OCI-LY7 (cell line): ENCODE measurements around the gene HABP2. TPM values are rescaled to one million over a fixed set of nuclear protein-coding genes. Genes with fewer than 3 reads are reported as not detected.

ENCODE experiments used
- Bru-seq: library from RNA; stranded (reverse); fragments of 400-500 nt; gene quantifications from one replicate; lab custom pipeline; 2021; lab: Mats Ljungman, UMichigan
- BruChase-seq, 2 experiments: library from RNA; stranded (reverse); fragments of 400-500 nt; gene quantifications; one replicate each; lab custom pipeline; 2021; lab: Mats Ljungman, UMichigan
- BruUV-seq: library from RNA; stranded (reverse); fragments of 400-500 nt; replicated peaks from 2 replicates; lab custom pipeline; 2021; lab: Mats Ljungman, UMichigan
- CTCF ChIA-PET: fragments of 300-600 bp; sonication (Branson Sonifier 250); formaldehyde crosslinking; loops from one replicate; lab custom pipeline; 2022; ENCODE audit warnings: antibody characterized with exemption; ENCODE audit not compliant: unreplicated experiment; lab: Charles Lee
- POLR2A ChIA-PET: fragments of 300-600 bp; sonication (Branson Sonifier 250); formaldehyde crosslinking; loops from one replicate; lab custom pipeline; 2022; ENCODE audit warnings: antibody characterized with exemption; lab: Charles Lee
- DNase-seq: peaks from one replicate; pipeline ENCODE4 v3.0.0-alpha.2; 2015; ENCODE audit warnings: low spot score
- H2AFZ ChIP-seq: fragments of 200-600 bp; sonication (generic), shearing (Covaris generic); 2 replicates; pipeline ENCODE4 v1.6.1; 2014; ENCODE audit warnings: mild to moderate bottlenecking, antibody characterized with exemption, low read length, moderate library complexity
- H3K27ac ChIP-seq: fragments of 200-600 bp; sonication (generic); 2 replicates; pipeline ENCODE4 v1.5.1; 2014; ENCODE audit warnings: mixed run types, low read depth, mild to moderate bottlenecking, moderate library complexity, low read length, inconsistent platforms; ENCODE audit not compliant: poor library complexity, severe bottlenecking
- H3K36me3 ChIP-seq: fragments of 200-600 bp; sonication (generic); 2 replicates; pipeline ENCODE4 v1.6.1; 2014; ENCODE audit warnings: mild to moderate bottlenecking, antibody characterized with exemption, low read length, moderate library complexity, mixed read lengths; ENCODE audit not compliant: insufficient read depth
- H3K4me1 ChIP-seq: fragments of 200-600 bp; sonication (generic); 2 replicates; pipeline ENCODE4 v1.5.1; 2014; ENCODE audit warnings: mild to moderate bottlenecking, low read length; ENCODE audit not compliant: insufficient read depth, poor library complexity, severe bottlenecking
- H3K4me2 ChIP-seq: fragments of 200-600 bp; sonication (generic); 2 replicates; pipeline ENCODE4 v1.6.1; 2014; ENCODE audit warnings: mild to moderate bottlenecking, low read length
- H3K4me3 ChIP-seq: fragments of 200-600 bp; sonication (generic); 2 replicates; pipeline ENCODE4 v1.5.1; 2014; ENCODE audit warnings: mild to moderate bottlenecking, low read depth, low read length; ENCODE audit not compliant: poor library complexity, severe bottlenecking
- H3K79me2 ChIP-seq: fragments of 200-600 bp; sonication (generic); 2 replicates; pipeline ENCODE4 v1.6.1; 2016; ENCODE audit warnings: low read depth, mild to moderate bottlenecking, low read length, moderate library complexity, mixed read lengths; ENCODE audit not compliant: insufficient read depth
- H3K9me2 ChIP-seq: fragments of 200-600 bp; sonication (generic); 2 replicates; pipeline ENCODE4 v1.6.1; 2016; ENCODE audit warnings: mild to moderate bottlenecking, low read length, mixed read lengths; ENCODE audit not compliant: insufficient read depth
- H3K9me3 ChIP-seq: fragments of 200-600 bp; sonication (generic); 2 replicates; pipeline ENCODE4 v1.6.1; 2014; ENCODE audit warnings: mild to moderate bottlenecking, mixed run types, low read length, mixed read lengths
- H4K20me1 ChIP-seq: fragments of 200-600 bp; sonication (generic); 2 replicates; pipeline ENCODE4 v1.6.1; 2014; ENCODE audit warnings: mild to moderate bottlenecking, antibody characterized with exemption, low read length, moderate library complexity, mixed read lengths; ENCODE audit not compliant: insufficient read depth
- CTCF ChIP-seq: fragments of 200-600 bp; sonication (generic); conservative IDR thresholded peaks from 2 replicates; pipeline ENCODE4 v1.5.1; 2014; ENCODE audit warnings: mild to moderate bottlenecking, antibody characterized with exemption, low read length, moderate library complexity, mixed read lengths
- EZH2phosphoT487 ChIP-seq: fragments of 200-600 bp; sonication (generic); IDR thresholded peaks from 2 replicates; pipeline ENCODE4 v1.6.1; 2018; ENCODE audit warnings: low read depth, borderline replicate concordance, mild to moderate bottlenecking, mixed run types, antibody characterized with exemption, low read length, moderate library complexity, mixed read lengths
- intact Hi-C: fragments of 100-400 bp; cut with micrococcal nuclease; formaldehyde crosslinking; loops from one replicate; pipeline ENCODE4 v1.10.0; 2022; ENCODE audit not compliant: unreplicated experiment
- long read RNA-seq: library from polyadenylated mRNA; stranded (forward); transcript quantifications from one replicate; pipeline ENCODE4 v2.0.0, GENCODE V29; 2022
- total RNA-seq, 2 experiments: library from RNA; depleted of rRNA in 1 of 2; stranded (reverse); fragments of >200 nt in 1 of 2; shearing (Covaris generic) in 1 of 2; gene quantifications; 2 replicates each; pipeline ENCODE4 v1.2.3, GENCODE V29; 2014 to 2022

Gene HABP2
- total RNA-seq (2014; rRNA removed; shearing (Covaris generic)) (not detected in 2 replicates), total RNA-seq (2022) (not detected in 2 replicates), Bru-seq, nascent RNA (percentile 4 among the genes with signal in this experiment), BruChase-seq, experiment 1, labeled RNA remaining after a 6-hour chase (not detected), BruChase-seq, experiment 2, labeled RNA remaining after a 2-hour chase (percentile 8 among the genes with signal in this experiment)
- long read RNA-seq, result 0 reads

- H2AFZ ChIP-seq, result no peak within 1 kb of the TSS
- CTCF ChIA-PET, result no interaction called here
- H3K4me3 ChIP-seq, result no peak within 1 kb of the TSS
- no peaks in the 10 kb centered on the region for H3K9me2 ChIP-seq
- H3K4me2 ChIP-seq, result no peak within 1 kb of the TSS
- no peaks in the 10 kb centered on the region for H4K20me1 ChIP-seq
- DNase-seq, result no peak
- TF ChIP-seq EZH2phosphoT487 (no peak), CTCF (no peak)
- H3K27ac ChIP-seq, result no peak within 1 kb of the TSS
- intact Hi-C loops, result no loop called here
- BruUV-seq, result no TSS peak
- H3K9me3 ChIP-seq, result no peaks in the 10 kb centered on the region
- POLR2A ChIA-PET, result no interaction called here
- H3K36me3 ChIP-seq, result no peaks in the 10 kb centered on the region
- no peaks in the 10 kb centered on the region for H3K4me1 ChIP-seq
- no peaks in the 10 kb centered on the region for H3K79me2 ChIP-seq
Observed at GRCh38 chr10:113552701-113553100, at the start of gene HABP2. TSS of gene HABP2 (plus strand) at chr10:113553053. CDS start at chr10:113553122, 69 bp downstream.

DNA sequence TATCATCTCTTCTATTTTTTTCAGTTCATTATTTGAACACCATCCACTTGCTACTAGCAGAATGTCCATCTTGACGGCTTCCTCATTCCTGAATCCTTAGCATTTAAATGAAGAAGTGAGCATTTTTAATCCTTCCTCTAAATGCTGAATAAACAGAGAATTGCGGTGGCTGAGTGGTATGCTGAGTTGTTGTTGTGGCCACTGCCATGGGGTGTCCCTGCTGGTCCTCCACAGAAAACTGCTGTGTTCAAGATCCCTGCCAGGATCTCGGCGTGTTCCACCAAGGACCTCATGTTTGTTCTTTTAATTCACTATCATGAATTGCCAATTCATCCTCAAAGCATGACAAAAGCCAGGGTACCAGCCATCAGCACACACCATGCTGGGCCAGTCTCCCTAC is 48.9 kb upstream of the HABP2 start:
- Histone ChIP-seq H2AFZ (no peak overlapping the region), H3K4me1 (no peaks in the 10 kb centered on the region), H3K4me2 (no peak overlapping the region), H3K9me3 (no peaks in the 10 kb centered on the region), H3K27ac (no peak overlapping the region), H3K36me3 (no peaks in the 10 kb centered on the region), H3K9me2 (no peaks in the 10 kb centered on the region), H4K20me1 (no peaks in the 10 kb centered on the region), H3K79me2 (no peaks in the 10 kb centered on the region), H3K4me3 (no peak overlapping the region)
- CTCF ChIA-PET, result no interaction called here
- intact Hi-C loops, result no loop called here
- TF ChIP-seq EZH2phosphoT487 (no peak), CTCF (no peak)
- no peak for DNase-seq
- POLR2A ChIA-PET, result no interaction called here
- no TSS peak for BruUV-seq

DNA sequence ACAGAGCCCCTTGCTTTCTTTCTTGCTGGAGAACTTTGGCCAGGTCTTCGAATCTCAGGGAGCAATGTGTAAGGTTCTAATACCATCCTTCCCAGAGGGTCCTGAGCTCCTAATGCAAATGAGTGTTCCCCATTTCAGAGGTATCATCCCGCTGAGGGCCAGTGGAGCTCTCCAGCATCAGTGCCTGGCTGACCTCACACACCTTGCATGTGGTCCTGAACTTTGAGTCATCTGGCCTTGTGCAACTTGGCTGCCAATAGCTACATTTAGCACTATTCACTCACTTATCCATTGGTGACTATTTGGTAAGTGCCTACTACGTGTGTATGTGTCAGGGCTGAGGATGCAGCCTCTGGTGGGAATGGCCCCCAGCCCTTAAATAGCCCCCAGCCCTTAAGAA is 48.4 kb upstream of the HABP2 start:
- intact Hi-C loops, result no loop called here
- BruUV-seq, result no TSS peak
- no peaks in the 10 kb centered on the region for H4K20me1 ChIP-seq
- H3K36me3 ChIP-seq, result no peaks in the 10 kb centered on the region
- no peak for DNase-seq
- no peaks in the 10 kb centered on the region for H3K9me2 ChIP-seq
- H3K79me2 ChIP-seq, result no peaks in the 10 kb centered on the region
- no peak overlapping the region for H3K4me2 ChIP-seq
- H3K9me3 ChIP-seq, result no peaks in the 10 kb centered on the region
- TF ChIP-seq CTCF, result no peak
- no peak for TF ChIP-seq EZH2phosphoT487
- CTCF ChIA-PET, result no interaction called here
- H2AFZ ChIP-seq, result no peak overlapping the region
- H3K4me1 ChIP-seq, result no peaks in the 10 kb centered on the region
- POLR2A ChIA-PET, result interaction anchor here (0.7 kb wide), 1 partner anchor 323 kb away, joined by 3 read pairs; no protein-coding TSS in a partner anchor
- H3K27ac ChIP-seq, result no peak overlapping the region
- H3K4me3 ChIP-seq, result no peak overlapping the region
